ENCODE results near the gene NBPF26. TPM values are rescaled to one million over a fixed set of nuclear protein-coding genes. Genes with fewer than 3 reads are reported as not detected.
A peak's percentile ranks its signal among the peaks of the same experiment; 100 is the strongest.
"Not testable (repeated sequence)": the region's sequence is repeated elsewhere in the genome, so short reads cannot be mapped to it uniquely, and the experiment has no call there.

The NBPF26 gene
- total and polyA plus RNA-seq, 4 donors: 6.2 to 46.7 (median 19.1) TPM

- not testable (repeated sequence) for H3K4me3 ChIP-seq; DNase-seq; H3K9me3 ChIP-seq (ENCODE audit: control insufficient read depth in 4 of 4, insufficient read depth in 3 of 4, low read length in 3 of 4); H3K27ac ChIP-seq (ENCODE audit: low read depth in 1 of 2, low read length in 1 of 2); H3K4me1 ChIP-seq (ENCODE audit: control insufficient read depth in 5 of 5, insufficient read depth in 5 of 5, low read length in 5 of 5); ATAC-seq (ENCODE audit: insufficient read depth, low FRiP score); H3K27me3 ChIP-seq (ENCODE audit: control insufficient read depth in 3 of 3, insufficient read depth in 3 of 3, low read length in 2 of 3); H3K9ac ChIP-seq (ENCODE audit: insufficient read depth in 1 of 2, low read length in 2 of 2); H3K36me3 ChIP-seq (ENCODE audit: control insufficient read depth in 4 of 4, insufficient read depth in 4 of 4, low read length in 4 of 4)
- 3% methylated on average over 15 of the region's 21 CpGs; no CpG with 5 or more reads in 1 of the 2 donors for WGBS, 2 donors
Measured at GRCh38 chr1:120844945-120845330, 121.2 kb downstream of the NBPF26 start.

- DNase-seq: peak; percentile 1 to 22 (median 9)
- H3K9me3 ChIP-seq (ENCODE audit: control insufficient read depth in 4 of 4, insufficient read depth in 3 of 4, low read length in 3 of 4); H3K27me3 ChIP-seq (ENCODE audit: control insufficient read depth in 3 of 3, insufficient read depth in 3 of 3, low read length in 2 of 3); H3K4me3 ChIP-seq; H3K9ac ChIP-seq (ENCODE audit: insufficient read depth in 1 of 2, low read length in 2 of 2); H3K36me3 ChIP-seq (ENCODE audit: control insufficient read depth in 4 of 4, insufficient read depth in 4 of 4, low read length in 4 of 4); H3K27ac ChIP-seq (ENCODE audit: low read depth in 1 of 2, low read length in 1 of 2); H3K4me1 ChIP-seq (ENCODE audit: control insufficient read depth in 5 of 5, insufficient read depth in 5 of 5, low read length in 5 of 5): not testable (repeated sequence)
- 5 to 28% methylated on average over 4 to 18 of the region's 27 CpGs for WGBS, 2 donors
- peak; percentile 3 for ATAC-seq (ENCODE audit: insufficient read depth, low FRiP score)
Measured at GRCh38 chr1:120849400-120850286, 125.9 kb downstream of the NBPF26 start.

DNA sequence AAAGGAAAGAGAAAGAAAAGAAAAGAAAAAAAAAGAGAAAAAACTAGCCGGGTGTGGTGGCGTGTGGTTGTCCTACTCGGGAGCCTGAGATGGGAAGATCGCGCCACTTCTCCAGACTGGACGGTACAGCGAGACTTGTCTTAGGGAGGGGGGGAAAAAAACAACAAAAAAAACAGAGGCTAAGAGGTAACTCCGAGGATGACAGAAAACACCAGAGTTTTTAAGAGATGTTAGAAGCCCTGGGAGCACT lies 126.5 kb downstream of the NBPF26 start:
- not testable (repeated sequence) for H3K36me3 ChIP-seq (ENCODE audit: control insufficient read depth in 4 of 4, insufficient read depth in 4 of 4, low read length in 4 of 4); H3K27me3 ChIP-seq (ENCODE audit: control insufficient read depth in 3 of 3, insufficient read depth in 3 of 3, low read length in 2 of 3); H3K4me1 ChIP-seq (ENCODE audit: control insufficient read depth in 5 of 5, insufficient read depth in 5 of 5, low read length in 5 of 5); H3K4me3 ChIP-seq; H3K9ac ChIP-seq (ENCODE audit: insufficient read depth in 1 of 2, low read length in 2 of 2); H3K9me3 ChIP-seq (ENCODE audit: control insufficient read depth in 4 of 4, insufficient read depth in 3 of 4, low read length in 3 of 4); ATAC-seq (ENCODE audit: insufficient read depth, low FRiP score)
- peak; percentile 23 to 82 (median 48) for DNase-seq
- 4% methylated on average over 8 of the region's 8 CpGs; no CpG with 5 or more reads in 1 of the 2 donors for WGBS, 2 donors
- H3K27ac ChIP-seq (ENCODE audit: low read depth in 1 of 2, low read length in 1 of 2): peak overlapping the region in 1 of 2 donors; percentile 84

DNA sequence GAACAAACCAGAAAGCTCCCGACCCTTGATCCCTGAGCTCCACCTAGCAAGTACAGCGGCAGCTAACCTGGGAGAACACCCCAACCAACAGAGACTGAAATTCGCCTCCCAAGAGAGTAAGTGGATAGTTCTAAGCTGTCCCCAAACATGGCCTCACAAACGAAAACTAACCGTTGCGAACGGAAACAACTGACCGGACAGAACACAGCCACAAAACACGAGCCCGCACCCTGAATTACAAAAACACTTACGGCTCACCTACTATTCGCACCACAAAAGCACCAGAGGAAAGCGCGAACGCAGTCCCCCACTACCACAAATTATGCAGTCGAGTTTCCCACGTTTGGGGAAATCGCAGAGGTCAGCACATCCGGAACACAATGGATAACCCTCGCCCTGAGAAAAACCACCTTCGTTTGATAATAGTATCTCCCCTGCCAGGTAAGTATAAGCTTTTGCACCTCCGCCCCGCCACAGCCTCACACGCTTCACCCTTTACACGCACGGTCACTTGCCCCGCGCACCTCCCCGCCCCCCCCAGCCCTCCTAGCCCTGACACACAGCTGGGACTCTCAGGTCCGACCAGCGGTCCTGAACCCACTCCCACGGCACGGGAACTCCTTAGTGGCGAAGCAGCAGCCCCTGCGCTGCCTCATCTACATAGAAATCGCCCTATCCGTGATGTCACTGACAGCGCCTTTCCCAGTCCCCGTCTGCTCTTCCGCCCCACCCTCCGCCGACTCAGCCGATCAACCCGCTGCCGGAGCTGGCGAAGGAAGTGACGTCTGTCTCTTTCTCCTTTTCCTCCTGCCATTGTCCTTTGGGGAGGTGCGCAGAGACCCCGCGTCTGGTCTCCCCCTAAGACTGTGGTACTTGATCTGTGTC lies 127.0 kb downstream of the NBPF26 start:
- Histone ChIP-seq H3K9ac (ENCODE audit: insufficient read depth in 1 of 2, low read length in 2 of 2) (peak overlapping the region in 1 of 2 donors; percentile 25), H3K27ac (ENCODE audit: low read depth in 1 of 2, low read length in 1 of 2) (peak overlapping the region in 1 of 2 donors; percentile 84), H3K4me3 (peak overlapping the region; percentile 31)
- ATAC-seq (ENCODE audit: insufficient read depth, low FRiP score) (peak; percentile 87), DNase-seq (peak; percentile 89 to 98 (median 94))
- H3K9me3 ChIP-seq (ENCODE audit: control insufficient read depth in 4 of 4, insufficient read depth in 3 of 4, low read length in 3 of 4); H3K4me1 ChIP-seq (ENCODE audit: control insufficient read depth in 5 of 5, insufficient read depth in 5 of 5, low read length in 5 of 5); H3K27me3 ChIP-seq (ENCODE audit: control insufficient read depth in 3 of 3, insufficient read depth in 3 of 3, low read length in 2 of 3); H3K36me3 ChIP-seq (ENCODE audit: control insufficient read depth in 4 of 4, insufficient read depth in 4 of 4, low read length in 4 of 4): not testable (repeated sequence)
- WGBS, 2 donors: 0 to 1% methylated on average over 18 to 50 of the region's 50 CpGs

- H3K4me3 ChIP-seq; DNase-seq; ATAC-seq (ENCODE audit: insufficient read depth, low FRiP score); H3K36me3 ChIP-seq (ENCODE audit: control insufficient read depth in 4 of 4, insufficient read depth in 4 of 4, low read length in 4 of 4); H3K27ac ChIP-seq (ENCODE audit: low read depth in 1 of 2, low read length in 1 of 2); H3K4me1 ChIP-seq (ENCODE audit: control insufficient read depth in 5 of 5, insufficient read depth in 5 of 5, low read length in 5 of 5); H3K9me3 ChIP-seq (ENCODE audit: control insufficient read depth in 4 of 4, insufficient read depth in 3 of 4, low read length in 3 of 4); H3K27me3 ChIP-seq (ENCODE audit: control insufficient read depth in 3 of 3, insufficient read depth in 3 of 3, low read length in 2 of 3); H3K9ac ChIP-seq (ENCODE audit: insufficient read depth in 1 of 2, low read length in 2 of 2): not testable (repeated sequence)
- WGBS, 2 donors: 50 to 71% methylated on average over 1 of the region's 2 CpGs
Measured at GRCh38 chr1:120858144-120858543, 134.4 kb downstream of the NBPF26 start.

- H3K27ac ChIP-seq (ENCODE audit: low read depth in 1 of 2, low read length in 1 of 2); H3K4me3 ChIP-seq; H3K9ac ChIP-seq (ENCODE audit: insufficient read depth in 1 of 2, low read length in 2 of 2); H3K4me1 ChIP-seq (ENCODE audit: control insufficient read depth in 5 of 5, insufficient read depth in 5 of 5, low read length in 5 of 5); DNase-seq; H3K9me3 ChIP-seq (ENCODE audit: control insufficient read depth in 4 of 4, insufficient read depth in 3 of 4, low read length in 3 of 4); ATAC-seq (ENCODE audit: insufficient read depth, low FRiP score); H3K36me3 ChIP-seq (ENCODE audit: control insufficient read depth in 4 of 4, insufficient read depth in 4 of 4, low read length in 4 of 4); H3K27me3 ChIP-seq (ENCODE audit: control insufficient read depth in 3 of 3, insufficient read depth in 3 of 3, low read length in 2 of 3): not testable (repeated sequence)
- WGBS, 2 donors: 70 to 87% methylated on average over 2 to 3 of the region's 8 CpGs
Measured at GRCh38 chr1:120859615-120860234, 136.0 kb downstream of the NBPF26 start.

- not testable (repeated sequence) for H3K9me3 ChIP-seq (ENCODE audit: control insufficient read depth in 4 of 4, insufficient read depth in 3 of 4, low read length in 3 of 4); H3K9ac ChIP-seq (ENCODE audit: insufficient read depth in 1 of 2, low read length in 2 of 2); H3K27me3 ChIP-seq (ENCODE audit: control insufficient read depth in 3 of 3, insufficient read depth in 3 of 3, low read length in 2 of 3); H3K36me3 ChIP-seq (ENCODE audit: control insufficient read depth in 4 of 4, insufficient read depth in 4 of 4, low read length in 4 of 4); H3K4me1 ChIP-seq (ENCODE audit: control insufficient read depth in 5 of 5, insufficient read depth in 5 of 5, low read length in 5 of 5); H3K4me3 ChIP-seq; ATAC-seq (ENCODE audit: insufficient read depth, low FRiP score); H3K27ac ChIP-seq (ENCODE audit: low read depth in 1 of 2, low read length in 1 of 2); DNase-seq
Measured at GRCh38 chr1:120878206-120878605, 154.5 kb downstream of the NBPF26 start.

GRCh38 chr1:120880056-120880455 lies 156.3 kb downstream of the NBPF26 start:
- not testable (repeated sequence) for H3K36me3 ChIP-seq (ENCODE audit: control insufficient read depth in 4 of 4, insufficient read depth in 4 of 4, low read length in 4 of 4); H3K9me3 ChIP-seq (ENCODE audit: control insufficient read depth in 4 of 4, insufficient read depth in 3 of 4, low read length in 3 of 4); DNase-seq; H3K9ac ChIP-seq (ENCODE audit: insufficient read depth in 1 of 2, low read length in 2 of 2); H3K27me3 ChIP-seq (ENCODE audit: control insufficient read depth in 3 of 3, insufficient read depth in 3 of 3, low read length in 2 of 3); H3K4me3 ChIP-seq; ATAC-seq (ENCODE audit: insufficient read depth, low FRiP score); H3K4me1 ChIP-seq (ENCODE audit: control insufficient read depth in 5 of 5, insufficient read depth in 5 of 5, low read length in 5 of 5); H3K27ac ChIP-seq (ENCODE audit: low read depth in 1 of 2, low read length in 1 of 2)
- 50% methylated on average over 1 of the region's 1 CpG; no CpG with 5 or more reads in 1 of the 2 donors for WGBS, 2 donors
